GM23248 (cell line): ENCODE results near the gene EPN3. TPM values are rescaled to one million over a fixed set of nuclear protein-coding genes. Genes with fewer than 3 reads are reported as not detected.

Experiments used
- DNase-seq: peaks from one replicate; pipeline ENCODE4 v3.0.0-alpha.2; 2015
- H2AFZ ChIP-seq: fragments of 200-600 bp; sonication (generic); 2 replicates; pipeline ENCODE4 v1.6.1; 2016; ENCODE audit warnings: antibody characterized with exemption
- H3F3A ChIP-seq: fragments of 200-600 bp; sonication (generic); 2 replicates; pipeline ENCODE4 v1.6.1; 2016; ENCODE audit warnings: mild to moderate bottlenecking, antibody characterized with exemption, mixed run types; ENCODE audit not compliant: insufficient read depth
- H3K27ac ChIP-seq: fragments of 200-600 bp; sonication (generic); 2 replicates; pipeline ENCODE4 v1.5.1; 2016; ENCODE audit warnings: mild to moderate bottlenecking
- H3K27me3 ChIP-seq: fragments of 200-600 bp; sonication (generic); replicated peaks from 2 replicates; pipeline ENCODE4 v1.6.1; 2016; ENCODE audit warnings: mild to moderate bottlenecking; ENCODE audit not compliant: insufficient read depth
- H3K36me3 ChIP-seq: fragments of 200-600 bp; sonication (generic); 2 replicates; pipeline ENCODE4 v1.6.1; 2016; ENCODE audit warnings: low read depth, mild to moderate bottlenecking
- H3K4me1 ChIP-seq: fragments of 200-600 bp; sonication (generic); 2 replicates; pipeline ENCODE4 v1.6.1; 2016; ENCODE audit warnings: mild to moderate bottlenecking; ENCODE audit not compliant: insufficient read depth
- H3K4me2 ChIP-seq: fragments of 200-600 bp; sonication (generic); one replicate; pipeline ENCODE4 v1.6.1; 2016; ENCODE audit warnings: mild to moderate bottlenecking; ENCODE audit not compliant: unreplicated experiment
- H3K4me3 ChIP-seq: fragments of 200-600 bp; sonication (generic); 2 replicates; pipeline ENCODE4 v1.5.1; 2016; ENCODE audit warnings: mild to moderate bottlenecking
- H3K79me2 ChIP-seq: fragments of 200-600 bp; sonication (generic); 2 replicates; pipeline ENCODE4 v1.6.1; 2016; ENCODE audit warnings: mild to moderate bottlenecking; ENCODE audit not compliant: insufficient read depth
- H3K9ac ChIP-seq: fragments of 200-600 bp; sonication (generic); 2 replicates; pipeline ENCODE4 v1.6.1; 2016; ENCODE audit warnings: mild to moderate bottlenecking
- H3K9me2 ChIP-seq: fragments of 200-600 bp; sonication (generic); 2 replicates; pipeline ENCODE4 v1.6.1; 2016; ENCODE audit warnings: mixed run types, mild to moderate bottlenecking, moderate library complexity; ENCODE audit not compliant: insufficient read depth
- H3K9me3 ChIP-seq: fragments of 200-600 bp; sonication (generic); one replicate; pipeline ENCODE4 v1.6.1; 2017; ENCODE audit warnings: low read depth
- H4K20me1 ChIP-seq: fragments of 200-600 bp; sonication (generic); 2 replicates; pipeline ENCODE4 v1.6.0; 2016; ENCODE audit not compliant: insufficient read depth
- EZH2 ChIP-seq: fragments of 200-600 bp; sonication (generic); IDR thresholded peaks from 2 replicates; pipeline ENCODE4 v1.6.1; 2018; ENCODE audit warnings: antibody characterized with exemption, mild to moderate bottlenecking; ENCODE audit not compliant: insufficient read depth, poor library complexity, severe bottlenecking
- EZH2phosphoT487 ChIP-seq: fragments of 200-600 bp; sonication (generic); IDR thresholded peaks from 2 replicates; pipeline ENCODE4 v1.6.1; 2018; ENCODE audit warnings: antibody characterized with exemption, moderate library complexity, mild to moderate bottlenecking, low read depth; ENCODE audit not compliant: insufficient read depth
- WGBS, 2 experiments: methylation state at CpG; one replicate each; pipeline ENCODE4 v1.1.6; 2015 to 2017; ENCODE audit warnings: low lambda C conversion rate in 2 of 2, low coverage in 1 of 2; ENCODE audit errors: missing lambda C conversion rate in 2 of 2; 5-methylcytosine and 5-hydroxymethylcytosine counted together
- in situ Hi-C: fragments of 300-500 bp; cut with MboI; formaldehyde crosslinking; loops from 2 replicates; pipeline ENCODE4 v1.15.0; 2020
- polyA plus RNA-seq: library from polyadenylated mRNA; unstranded; fragments of >200 nt; fragmentation: Nextera tagmentation; extraction: Ambion mirVana; gene quantifications from 2 replicates; pipeline ENCODE4 v1.2.1, GENCODE V29; 2016
- total RNA-seq: library from RNA; depleted of rRNA; stranded (reverse); fragments of >200 nt; shearing (Covaris generic); gene quantifications from 2 replicates; pipeline ENCODE4 v1.2.3, GENCODE V29; 2014

The EPN3 gene
- total and polyA plus RNA-seq, 2 experiments from 2014 or later = not detected

GRCh38 chr17:50547035-50547735 lies 14.7 kb downstream of the EPN3 start, which contains the start of gene SPATA20:
Gene SPATA20 (plus strand): TSS chr17:50547174. CDS start chr17:50547209, 35 bp downstream.
- 0 out of 2 replicates have a peak within 1 kb of the TSS, but pooled peaks have one; percentile 23 for H3K27ac ChIP-seq
- 2% methylated on average over 26 to 32 of the region's 42 CpGs for WGBS, 2 experiments
- H3F3A ChIP-seq = no peaks in the 10 kb centered on the region

GRCh38 chr17:50547736-50548083 lies 15.2 kb downstream of the EPN3 start:
- TF ChIP-seq EZH2 (no peak), EZH2phosphoT487 (no peak)
- in situ Hi-C loops = loop anchor here (5.0 kb wide), 1 partner anchor 150 kb away; no protein-coding TSS in a partner anchor
- no peaks in the 10 kb centered on the region for H3K27me3 ChIP-seq

More at GRCh38 chr17:50547035-50547735, 14.7 kb downstream of the EPN3 start, which contains the start of gene SPATA20:
- Histone ChIP-seq H3K9me2 (no peaks in the 10 kb centered on the region), H3K4me3 (peak within 1 kb of the TSS; percentile 81), H4K20me1 (no peaks in the 10 kb centered on the region), H3K27me3 (no peaks in the 10 kb centered on the region), H3K36me3 (no peaks in the 10 kb centered on the region), H3K9ac (peak within 1 kb of the TSS; percentile 85), H2AFZ (peak within 1 kb of the TSS; percentile 81), H3K4me1 (peaks cover 15% of the 10 kb centered on the region), H3K79me2 (peaks cover 15% of the 10 kb centered on the region), H3K9me3 (no peaks in the 10 kb centered on the region), H3K4me2 (peak within 1 kb of the TSS; percentile 96)
- DNase-seq = peak; percentile 97
- TF ChIP-seq EZH2 = no peak
- in situ Hi-C loops = loop anchor here (5.0 kb wide), 1 partner anchor 150 kb away; no protein-coding TSS in a partner anchor

GRCh38 chr17:50548831-50549230 lies 16.3 kb downstream of the EPN3 start:
- no peak for TF ChIP-seq EZH2phosphoT487
- TF ChIP-seq EZH2 = no peak
- DNase-seq = no peak
- Histone ChIP-seq H4K20me1 (no peaks in the 10 kb centered on the region), H3K4me3 (no peak overlapping the region), H3K79me2 (peaks cover 15% of the 10 kb centered on the region), H3K27ac (no peak overlapping the region), H3K36me3 (no peaks in the 10 kb centered on the region), H2AFZ (no peak overlapping the region), H3K9ac (no peak overlapping the region), H3K9me3 (no peaks in the 10 kb centered on the region), H3K4me1 (peaks cover 6% of the 10 kb centered on the region; the same call in 1 of the 2 replicates), H3K27me3 (no peaks in the 10 kb centered on the region), H3K9me2 (no peaks in the 10 kb centered on the region), H3F3A (no peaks in the 10 kb centered on the region), H3K4me2 (no peak overlapping the region)
- in situ Hi-C loops = loop anchor here (5.0 kb wide), 1 partner anchor 148 kb away; no protein-coding TSS in a partner anchor
- 84 to 88% methylated on average over 17 to 18 of the region's 18 CpGs for WGBS, 2 experiments

More at GRCh38 chr17:50547736-50548083, 15.2 kb downstream of the EPN3 start:
- Histone ChIP-seq H3K36me3 (no peaks in the 10 kb centered on the region), H3K27ac (no peak overlapping the region), H3F3A (no peaks in the 10 kb centered on the region), H3K79me2 (peaks cover 15% of the 10 kb centered on the region), H3K9ac (peak overlapping the region; percentile 85), H2AFZ (peak overlapping the region; percentile 81), H3K4me2 (peak overlapping the region; percentile 96), H3K9me2 (no peaks in the 10 kb centered on the region), H3K4me3 (peak overlapping the region; percentile 81), H3K4me1 (peaks cover 10% of the 10 kb centered on the region), H3K9me3 (no peaks in the 10 kb centered on the region), H4K20me1 (no peaks in the 10 kb centered on the region)
- 33 to 41% methylated on average over 3 to 5 of the region's 5 CpGs for WGBS, 2 experiments
- peak; percentile 43 for DNase-seq

- H2AFZ ChIP-seq = no peak overlapping the region
- no peaks in the 10 kb centered on the region for H3K27me3 ChIP-seq
- peaks cover 15% of the 10 kb centered on the region for H3K79me2 ChIP-seq
- H3F3A ChIP-seq = no peaks in the 10 kb centered on the region
- no peaks in the 10 kb centered on the region for H3K9me2 ChIP-seq
- in situ Hi-C loops = loop anchor here (5.0 kb wide), 1 partner anchor 148 kb away; no protein-coding TSS in a partner anchor
- no peaks in the 10 kb centered on the region for H4K20me1 ChIP-seq
- H3K4me1 ChIP-seq = peaks cover 6% of the 10 kb centered on the region; the same call in 1 of the 2 replicates
- no peak overlapping the region for H3K4me3 ChIP-seq
- H3K9me3 ChIP-seq = no peaks in the 10 kb centered on the region
- no peak overlapping the region for H3K9ac ChIP-seq
- no peak for TF ChIP-seq EZH2phosphoT487
- TF ChIP-seq EZH2 = no peak
- no peak overlapping the region for H3K27ac ChIP-seq
- no peak overlapping the region for H3K4me2 ChIP-seq
- WGBS, 2 experiments = 94 to 97% methylated on average over 19 of the region's 19 CpGs
- DNase-seq = no peak
- H3K36me3 ChIP-seq = no peaks in the 10 kb centered on the region
Measured at GRCh38 chr17:50549256-50549941, 16.9 kb downstream of the EPN3 start.
